Right lobe of liver (tissue), 6 donors: ENCODE results near the gene NCF4. TPM values are rescaled to one million over a fixed set of nuclear protein-coding genes. Genes with fewer than 3 reads are reported as not detected.

Experiments used
- ATAC-seq, 4 donors: fragments of 200-7000 bp; cut with Tn5 transposase; one replicate each; pipeline ENCODE4 v1.9.1; 2020; ENCODE audit warnings: mild to moderate bottlenecking in 4 of 4, moderate library complexity in 4 of 4
- DNase-seq, 3 donors: peaks; one replicate each; pipeline ENCODE4 v3.0.0-alpha.2; 2020
- H3K27ac ChIP-seq, 3 donors: fragments of 200-600 bp; one replicate each; pipeline ENCODE4 v1.8.0; 2022
- H3K27me3 ChIP-seq, 2 donors: fragments of 200-600 bp; one replicate each; pipeline ENCODE4 v1.8.0; 2022
- H3K36me3 ChIP-seq, 4 donors: fragments of 200-600 bp; sonication (generic) in 1 of 4; one replicate each; pipeline versions ENCODE4 v1.5.1 to v1.8.0; 2017 to 2022; ENCODE audit warnings: control low read depth in 1 of 4
- H3K4me1 ChIP-seq, 4 donors: fragments of 200-600 bp; sonication (generic) in 1 of 4; one replicate each; pipeline versions ENCODE4 v1.5.1 to v1.8.0; 2017 to 2022; ENCODE audit warnings: control low read depth in 1 of 4
- H3K4me3 ChIP-seq, 3 donors: fragments of 200-600 bp; one replicate each; pipeline ENCODE4 v1.8.0; 2022
- H3K9me3 ChIP-seq, 4 donors: fragments of 200-600 bp; sonication (generic) in 1 of 4; one replicate each; pipeline versions ENCODE4 v1.5.1 to v1.8.0; 2017 to 2022; ENCODE audit warnings: control low read depth in 1 of 4
- POLR2A ChIP-seq: fragments of 450-650 bp; IDR thresholded peaks from one replicate; pipeline ENCODE4 v1.6.1; 2017; ENCODE audit warnings: antibody characterized with exemption, mild to moderate bottlenecking
- WGBS: methylation state at CpG from one replicate; pipeline ENCODE4 v1.1.6; 2018; ENCODE audit warnings: low coverage, low lambda C conversion rate; ENCODE audit not compliant: insufficient coverage; ENCODE audit errors: missing lambda C conversion rate; 5-methylcytosine and 5-hydroxymethylcytosine counted together
- intact Hi-C, 2 donors: fragments of 100-400 bp; cut with DNase I; formaldehyde crosslinking; loops; one replicate each; pipeline versions ENCODE4 v1.11.2 to v1.14.1; 2022
- total RNA-seq, 6 experiments: library from RNA; depleted of rRNA in 2 of 6; stranded (reverse); fragments of >200 nt in 2 of 6; fragmentation: NEBNext Ultra II Directional in 3 of 6; extraction: Animal tissue kit (Norgen Biotek cat#: 25700) in 3 of 6; gene quantifications; one replicate each; pipeline versions ENCODE4 v1.1.0 to v1.2.4, GENCODE V29; 2016 to 2023
- TF ChIP-seq, protein P1 (sequence below), 4 donors: fragments of 200-600 bp in 3 of 4; fragments of 450-650 bp in 1 of 4; IDR thresholded peaks; one replicate each; pipeline versions ENCODE4 v1.5.1 to v1.8.0; 2016 to 2022; ENCODE audit warnings: antibody characterized with exemption in 4 of 4, mild to moderate bottlenecking in 2 of 4
- donor health status: DM: no; HTN: yes; CAD: no.
- donor health status: DM: no; HTN: no; CAD: no.
- donor health status: DM: no; HTN: no; CAD: no.
- donor health status: DM: no; HTN: yes; CAD: no.
- donor health status: DM: no; HTN: yes; CAD: no.

NCF4 gene
- total RNA-seq, 6 experiments from 2014 or later, result 2.3 to 6.2 (median 4.0) TPM

DNA sequence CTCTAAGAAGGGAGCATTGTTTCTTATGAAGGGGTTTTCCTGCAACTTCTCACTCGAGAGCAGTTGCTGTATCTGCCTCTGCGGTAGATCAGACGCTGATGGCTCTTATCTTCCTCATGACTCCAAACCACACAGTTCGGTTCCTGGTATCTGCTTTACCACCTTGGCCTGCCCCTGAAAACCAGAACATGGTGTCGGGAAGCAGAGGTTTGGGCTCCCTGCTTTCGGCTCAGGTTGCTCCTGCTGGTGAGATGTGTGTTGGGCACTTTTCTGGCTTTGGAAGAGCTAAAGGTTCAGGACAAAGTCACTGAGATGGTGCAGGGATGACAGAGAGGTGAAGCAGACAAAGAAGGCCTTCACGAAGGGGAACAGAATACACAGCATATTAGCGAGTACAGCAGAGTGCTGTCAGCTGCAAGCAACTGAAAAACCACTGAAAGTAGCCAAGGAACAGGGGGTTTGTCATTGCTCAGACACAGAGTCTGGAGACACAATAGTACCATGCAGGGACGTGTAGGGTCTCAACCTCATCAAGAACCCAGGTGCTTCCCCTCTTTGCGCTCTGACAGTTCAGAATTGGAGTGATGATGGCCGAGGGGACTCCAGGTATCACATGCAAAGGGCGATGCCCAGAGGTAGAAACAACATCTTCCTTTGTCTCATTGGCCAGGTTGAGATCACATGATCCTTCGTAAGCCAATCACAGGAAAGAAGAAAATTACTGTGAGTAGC lies 40.8 kb downstream of the NCF4 start:
- Histone ChIP-seq H3K27ac (no peak overlapping the region), H3K9me3 (no peaks in the 10 kb centered on the region), H3K4me3 (no peak overlapping the region), H3K27me3 (no peaks in the 10 kb centered on the region), H3K4me1 (no peaks in the 10 kb centered on the region), H3K36me3 (no peaks in the 10 kb centered on the region)
- DNase-seq (no peak), ATAC-seq (no peak)
- intact Hi-C loops, result no loop called here
- TF ChIP-seq, protein P1, sequence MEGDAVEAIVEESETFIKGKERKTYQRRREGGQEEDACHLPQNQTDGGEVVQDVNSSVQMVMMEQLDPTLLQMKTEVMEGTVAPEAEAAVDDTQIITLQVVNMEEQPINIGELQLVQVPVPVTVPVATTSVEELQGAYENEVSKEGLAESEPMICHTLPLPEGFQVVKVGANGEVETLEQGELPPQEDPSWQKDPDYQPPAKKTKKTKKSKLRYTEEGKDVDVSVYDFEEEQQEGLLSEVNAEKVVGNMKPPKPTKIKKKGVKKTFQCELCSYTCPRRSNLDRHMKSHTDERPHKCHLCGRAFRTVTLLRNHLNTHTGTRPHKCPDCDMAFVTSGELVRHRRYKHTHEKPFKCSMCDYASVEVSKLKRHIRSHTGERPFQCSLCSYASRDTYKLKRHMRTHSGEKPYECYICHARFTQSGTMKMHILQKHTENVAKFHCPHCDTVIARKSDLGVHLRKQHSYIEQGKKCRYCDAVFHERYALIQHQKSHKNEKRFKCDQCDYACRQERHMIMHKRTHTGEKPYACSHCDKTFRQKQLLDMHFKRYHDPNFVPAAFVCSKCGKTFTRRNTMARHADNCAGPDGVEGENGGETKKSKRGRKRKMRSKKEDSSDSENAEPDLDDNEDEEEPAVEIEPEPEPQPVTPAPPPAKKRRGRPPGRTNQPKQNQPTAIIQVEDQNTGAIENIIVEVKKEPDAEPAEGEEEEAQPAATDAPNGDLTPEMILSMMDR (IDR thresholded peaks at IDR 0.05), result no peak
- no peak for TF ChIP-seq POLR2A
- WGBS, result 64% methylated on average over 12 of the region's 13 CpGs

DNA sequence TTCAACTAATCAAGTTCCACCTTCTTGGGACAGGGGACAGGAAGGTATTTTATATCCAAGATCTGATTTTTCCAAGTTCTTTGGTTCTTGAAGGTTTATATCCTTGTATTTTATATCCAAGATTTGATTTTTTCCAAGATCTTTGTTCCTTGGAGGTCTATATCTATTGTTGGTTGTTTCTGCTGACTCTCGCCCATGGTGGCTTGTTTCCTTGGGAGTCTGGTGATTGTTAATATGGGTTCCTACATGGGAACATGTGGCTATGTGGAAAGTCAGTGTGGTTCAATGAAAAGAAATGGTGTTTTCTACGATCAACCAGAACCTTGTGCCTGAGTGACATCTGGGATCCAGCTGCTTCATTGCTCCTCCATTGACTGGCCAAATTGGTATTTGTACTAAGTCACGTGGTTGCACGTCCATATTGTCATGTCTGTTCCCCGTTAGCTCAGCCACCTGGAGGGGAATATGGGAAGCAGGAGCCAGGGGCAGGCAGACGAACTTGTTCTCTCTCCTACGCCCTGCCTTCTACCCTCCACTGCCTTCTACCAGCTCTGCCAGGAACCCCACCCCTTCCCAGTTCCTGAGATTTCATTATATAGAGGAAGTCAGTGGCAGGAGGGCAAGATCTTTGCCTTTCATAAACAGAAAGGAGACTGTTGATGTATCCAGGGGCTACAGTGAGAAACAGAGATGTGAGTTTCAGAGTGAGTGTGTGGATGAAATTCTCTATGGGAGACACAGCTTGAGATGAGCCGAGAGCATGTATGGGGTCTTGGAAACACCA lies 41.5 kb downstream of the NCF4 start:
- Histone ChIP-seq H3K4me3 (no peak overlapping the region), H3K27me3 (no peaks in the 10 kb centered on the region), H3K36me3 (no peaks in the 10 kb centered on the region), H3K27ac (no peak overlapping the region), H3K4me1 (no peaks in the 10 kb centered on the region), H3K9me3 (no peaks in the 10 kb centered on the region)
- TF ChIP-seq, protein P1 (IDR thresholded peaks at IDR 0.05), result no peak
- TF ChIP-seq POLR2A, result no peak
- peak; percentile 16 to 42 (median 27) for ATAC-seq
- no peak for DNase-seq
- intact Hi-C loops, result no loop called here
- WGBS, result 49% methylated on average over 7 of the region's 8 CpGs

DNA sequence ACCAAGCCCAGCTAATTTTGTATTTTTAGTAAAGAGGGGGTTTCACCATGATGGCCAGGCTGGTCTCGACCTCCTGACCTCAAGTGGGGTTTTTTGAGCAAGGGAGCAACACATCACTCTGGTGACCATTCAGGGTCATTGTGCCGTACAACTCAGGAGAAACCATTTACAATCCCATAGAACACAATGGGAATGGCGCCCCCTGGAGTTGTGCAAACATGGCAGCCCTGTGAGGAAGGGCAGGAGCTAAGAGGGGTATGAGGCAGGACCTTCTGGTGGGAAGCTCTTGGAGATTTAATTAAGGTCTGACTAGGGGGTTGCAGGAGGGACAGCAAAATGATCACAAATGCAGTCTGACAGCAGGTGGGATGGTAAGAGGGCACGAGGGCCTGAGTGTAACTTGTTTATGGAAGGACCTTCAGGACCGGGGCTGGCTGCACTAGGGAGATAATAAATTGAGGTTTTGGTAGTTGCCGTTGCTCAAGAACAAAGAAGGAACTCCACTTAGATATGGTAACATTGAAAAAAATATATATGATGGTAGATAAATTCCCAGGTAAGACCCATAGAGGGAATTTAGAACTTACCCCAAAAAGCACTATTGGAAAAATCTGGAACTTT lies 43.6 kb downstream of the NCF4 start:
- Histone ChIP-seq H3K27ac (no peak overlapping the region), H3K4me3 (no peak overlapping the region), H3K36me3 (no peaks in the 10 kb centered on the region), H3K9me3 (no peaks in the 10 kb centered on the region), H3K4me1 (no peaks in the 10 kb centered on the region), H3K27me3 (no peaks in the 10 kb centered on the region)
- intact Hi-C loops, result no loop called here
- TF ChIP-seq, protein P1 (IDR thresholded peaks at IDR 0.05), result no peak
- TF ChIP-seq POLR2A, result no peak
- WGBS, result 59% methylated on average over 6 of the region's 6 CpGs
- no peak for ATAC-seq
- DNase-seq, result no peak

DNA sequence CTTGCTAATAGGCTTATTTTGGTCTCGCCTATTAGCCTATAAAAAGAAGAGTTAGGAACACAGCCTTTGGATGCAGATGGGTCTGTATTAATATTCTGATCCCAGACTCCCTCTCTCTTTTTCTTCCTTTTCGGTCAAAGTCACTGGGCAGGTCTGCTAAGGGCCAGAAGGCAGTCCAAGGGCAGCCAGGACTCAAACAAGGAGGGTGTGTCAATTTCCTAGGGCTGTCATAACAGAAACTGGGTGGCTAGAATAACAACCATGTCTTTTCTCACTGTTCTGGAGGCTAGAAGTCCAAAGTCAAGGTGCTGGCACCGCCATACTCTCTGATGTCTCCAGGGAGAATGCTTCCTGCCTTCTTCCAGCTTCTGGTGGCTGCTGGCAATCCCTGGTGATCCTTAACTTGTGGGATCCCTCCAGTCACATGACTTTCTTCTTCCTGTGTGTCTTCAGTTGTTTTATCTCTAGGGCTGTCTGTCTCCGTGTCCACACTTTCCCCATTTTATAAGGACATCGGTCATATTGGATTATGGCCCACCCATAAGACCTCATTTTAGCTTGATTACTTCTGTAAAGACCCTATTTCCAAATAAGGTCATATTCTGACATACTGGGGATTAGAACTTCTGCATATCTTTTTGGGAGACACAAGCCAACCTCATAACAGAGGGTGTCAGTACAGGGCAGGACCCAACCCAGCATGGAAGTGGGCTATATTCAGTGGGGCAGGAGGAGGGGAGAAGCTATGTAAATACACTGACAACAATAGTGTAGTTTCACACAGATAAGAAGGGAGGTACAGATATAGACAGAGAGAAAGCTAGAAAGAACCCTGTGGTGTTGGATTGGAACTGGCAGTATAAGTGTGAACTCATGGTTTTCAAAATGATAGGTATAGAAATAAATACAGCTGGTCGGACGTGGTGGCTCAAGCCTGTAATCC lies 46.7 kb downstream of the NCF4 start:
- TF ChIP-seq, protein P1 (IDR thresholded peaks at IDR 0.05), result no peak
- TF ChIP-seq POLR2A, result no peak
- Histone ChIP-seq H3K36me3 (no peaks in the 10 kb centered on the region), H3K9me3 (no peaks in the 10 kb centered on the region), H3K4me3 (no peak overlapping the region), H3K27me3 (no peaks in the 10 kb centered on the region), H3K27ac (no peak overlapping the region), H3K4me1 (no peaks in the 10 kb centered on the region)
- ATAC-seq, result no peak
- DNase-seq, result no peak
- WGBS, result 56% methylated on average over 6 of the region's 7 CpGs
- intact Hi-C loops, result no loop called here
